ENCODE results near the gene POLDIP3. TPM values are rescaled to one million over a fixed set of nuclear protein-coding genes. Genes with fewer than 3 reads are reported as not detected.
"Not testable (repeated sequence)": the region's sequence is repeated elsewhere in the genome, so short reads cannot be mapped to it uniquely, and the experiment has no call there.

POLDIP3 gene
- total RNA-seq, 1 donor from 2014 or later: 28.9 TPM

DNA sequence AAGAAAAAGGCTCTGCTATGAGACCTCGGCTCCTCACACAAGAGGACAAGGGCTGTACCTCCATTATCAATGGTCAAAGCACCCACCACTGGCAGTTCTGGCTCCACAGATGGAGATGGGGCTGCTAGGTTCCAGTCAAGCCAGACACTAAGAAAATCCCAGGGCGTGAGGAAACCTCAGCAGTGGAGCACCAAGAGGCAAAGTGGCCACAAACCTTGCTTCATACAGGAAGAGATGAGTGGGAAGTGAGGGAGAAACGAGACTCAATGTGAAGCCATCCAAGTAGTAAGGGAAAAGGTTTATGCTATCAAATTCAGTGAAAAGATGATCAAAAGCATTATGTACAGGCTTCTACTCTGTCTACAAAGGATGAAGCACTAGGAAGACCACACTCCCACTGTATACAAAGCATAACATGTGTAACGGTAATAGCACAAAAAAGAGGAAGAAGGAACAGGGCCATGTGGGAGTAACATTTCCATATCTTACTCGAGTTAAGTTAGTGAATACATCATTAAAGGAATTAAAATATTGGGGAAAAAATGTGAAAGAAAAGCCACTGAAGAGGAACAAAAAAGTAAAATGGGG, 27.0 kb downstream of the POLDIP3 start:
- DNase-seq (ENCODE audit: low read depth, low spot score): no peak

DNA sequence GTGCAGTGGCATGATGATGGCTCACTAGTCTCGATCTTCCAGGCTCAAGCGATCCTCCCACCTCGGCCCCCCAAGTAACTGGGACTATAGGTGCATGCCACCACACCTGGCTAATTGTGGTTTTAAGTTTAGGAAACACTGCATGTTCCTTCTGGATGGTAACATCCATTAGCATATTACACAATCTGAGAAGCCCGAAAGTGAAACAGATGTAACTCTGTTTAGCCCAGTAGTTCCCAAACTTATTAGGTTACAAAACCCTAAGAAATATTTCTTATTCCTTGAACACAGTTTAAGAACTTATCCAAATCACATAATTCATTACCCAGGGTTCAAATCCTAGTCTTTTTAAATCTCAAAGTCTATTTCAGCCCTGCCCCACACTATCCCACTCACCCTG, 28.3 kb downstream of the POLDIP3 start:
- no peak for DNase-seq (ENCODE audit: low read depth, low spot score)

DNA sequence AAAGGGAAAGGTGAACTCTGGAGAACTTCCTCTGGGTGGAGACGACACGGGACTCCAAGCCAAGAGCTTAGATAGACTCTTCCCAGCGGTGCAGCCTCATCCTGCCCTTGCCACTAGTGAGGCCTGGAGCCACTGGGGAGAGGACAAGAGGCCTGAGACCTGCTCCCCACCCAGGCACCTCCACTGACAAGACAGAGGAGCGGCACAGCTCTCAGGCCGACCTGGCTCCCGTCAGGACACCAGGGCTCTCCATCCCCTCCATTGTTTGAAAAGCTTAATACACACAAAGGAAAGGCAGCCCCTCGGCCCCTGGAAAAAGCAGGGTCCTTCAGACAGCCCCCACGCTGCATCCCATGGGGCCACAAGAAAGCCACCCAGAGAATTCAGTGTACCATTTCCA, 29.6 kb downstream of the POLDIP3 start:
- DNase-seq (ENCODE audit: low read depth, low spot score): no peak

DNA sequence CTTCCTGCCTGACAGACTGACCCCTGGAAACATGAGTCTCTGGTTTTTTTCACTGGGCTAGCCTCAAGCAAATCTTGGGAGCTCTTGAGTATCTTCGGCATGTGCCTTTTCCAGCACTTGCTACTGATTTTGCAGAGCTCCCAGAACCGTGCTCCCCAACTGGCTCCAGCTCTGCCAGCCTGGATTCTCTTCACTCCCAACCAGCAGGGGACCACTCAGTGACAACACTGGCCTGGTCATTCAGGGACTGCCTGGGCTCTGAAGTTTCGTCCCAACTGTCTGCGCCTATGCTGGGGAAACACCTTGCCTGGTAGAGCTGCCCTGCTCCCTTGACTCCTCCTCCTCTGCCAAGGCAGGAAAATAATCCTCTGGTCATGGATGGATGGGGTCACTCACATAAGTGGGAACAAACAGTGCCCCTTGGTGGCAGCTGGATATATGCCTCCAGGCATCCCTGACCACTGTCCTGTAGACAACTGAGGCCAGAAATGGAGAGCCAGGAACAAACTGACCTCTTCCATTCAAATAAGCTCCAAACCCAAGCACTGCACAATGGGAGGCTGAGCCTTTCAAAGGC, 30.2 kb downstream of the POLDIP3 start:
- no peak for DNase-seq (ENCODE audit: low read depth, low spot score)

DNA sequence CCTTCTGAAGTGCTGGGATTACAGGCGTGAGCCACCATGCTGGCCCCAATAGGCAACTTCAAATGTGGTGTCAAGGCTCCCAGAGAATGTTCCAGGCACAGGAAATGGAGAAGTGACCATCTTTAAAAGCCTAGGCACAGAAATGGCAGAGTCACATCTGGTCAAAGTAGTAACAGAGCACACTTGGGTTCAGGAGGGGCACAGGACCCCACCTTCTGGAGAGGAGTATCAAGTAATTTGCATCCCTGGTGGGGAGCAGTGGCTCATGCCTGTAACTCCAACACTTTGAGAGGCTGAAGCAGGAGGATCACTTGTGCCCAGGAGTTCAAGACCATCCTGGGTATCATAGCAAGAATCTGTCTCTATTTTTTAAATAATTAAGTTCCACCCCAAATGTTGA, 31.7 kb downstream of the POLDIP3 start:
- no peak for DNase-seq (ENCODE audit: low read depth, low spot score)

DNA sequence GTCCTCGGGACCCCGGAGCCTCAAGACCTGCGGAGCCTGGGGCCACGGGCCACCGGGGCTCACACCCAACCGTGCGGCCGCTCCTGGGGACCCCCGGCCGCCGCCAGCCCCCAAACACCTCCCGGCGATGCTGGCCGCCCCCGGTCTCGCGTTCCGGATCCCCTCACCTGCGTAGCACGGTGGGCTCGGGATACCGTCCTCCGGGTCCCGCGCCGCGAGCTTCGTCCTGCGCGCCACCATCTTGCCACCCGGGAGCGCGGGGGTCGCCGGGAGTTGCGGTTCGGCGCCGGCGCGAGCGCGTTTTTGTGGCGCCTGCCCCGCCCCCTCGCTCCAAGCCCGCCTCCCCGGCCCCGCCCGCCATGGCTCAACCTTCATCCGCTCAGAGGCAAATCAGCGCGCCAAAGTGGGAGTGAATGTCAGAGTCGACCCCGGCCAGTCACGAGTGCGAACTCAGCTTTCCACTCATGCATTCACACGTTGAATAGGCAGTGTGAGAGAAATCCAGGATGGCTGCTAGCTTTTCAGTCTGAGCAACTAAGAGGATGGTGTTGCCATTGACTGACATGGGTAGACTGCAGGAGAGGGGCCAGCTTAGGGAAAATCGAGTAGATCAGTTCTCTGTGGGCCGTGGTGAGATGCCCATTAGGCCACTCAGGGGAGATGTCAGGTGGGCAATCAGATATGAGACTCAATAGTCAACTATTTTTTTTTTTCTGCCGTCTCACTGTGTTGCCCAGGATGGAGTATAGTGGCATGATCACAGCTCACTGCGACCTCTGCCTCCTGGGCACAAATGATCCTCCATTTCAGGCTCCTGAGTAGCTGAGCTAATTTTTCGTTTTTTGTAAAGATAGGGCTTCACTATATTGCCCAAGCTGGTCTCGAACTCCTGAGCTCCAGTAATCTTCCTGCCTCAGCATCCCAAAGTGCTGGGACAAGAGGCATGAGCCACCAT, 32.6 kb downstream of the POLDIP3 start:
- peak; percentile 13 for DNase-seq (ENCODE audit: low read depth, low spot score)

DNA sequence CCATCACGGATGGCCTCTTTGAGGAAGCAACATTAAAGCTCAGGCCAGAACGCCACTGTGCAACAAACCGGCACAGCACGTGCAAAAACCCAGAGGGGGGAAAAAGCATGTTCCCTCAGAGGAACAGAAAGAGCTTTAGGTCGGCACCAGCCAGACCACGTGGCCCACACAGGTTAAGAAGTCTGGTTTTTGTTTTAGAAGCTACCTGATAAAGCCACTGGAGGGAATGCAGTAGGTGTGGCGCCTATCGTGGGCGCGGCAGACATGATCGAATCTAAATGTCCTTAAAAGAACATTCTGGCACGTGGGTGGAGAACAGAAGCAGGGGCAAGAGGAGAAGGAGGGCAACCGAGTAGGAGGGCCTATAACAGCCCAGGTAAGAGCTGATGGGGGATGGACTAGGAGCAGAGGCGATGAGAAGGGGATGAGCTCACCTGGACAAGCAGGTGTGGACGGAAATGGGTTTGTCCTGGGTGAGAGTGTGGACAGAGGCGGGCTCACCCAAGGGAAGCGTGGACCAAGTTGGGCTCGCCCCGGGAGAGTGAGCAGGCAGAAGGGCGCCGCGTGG, 33.4 kb downstream of the POLDIP3 start:
- not testable (repeated sequence) for DNase-seq (ENCODE audit: low read depth, low spot score)

DNA sequence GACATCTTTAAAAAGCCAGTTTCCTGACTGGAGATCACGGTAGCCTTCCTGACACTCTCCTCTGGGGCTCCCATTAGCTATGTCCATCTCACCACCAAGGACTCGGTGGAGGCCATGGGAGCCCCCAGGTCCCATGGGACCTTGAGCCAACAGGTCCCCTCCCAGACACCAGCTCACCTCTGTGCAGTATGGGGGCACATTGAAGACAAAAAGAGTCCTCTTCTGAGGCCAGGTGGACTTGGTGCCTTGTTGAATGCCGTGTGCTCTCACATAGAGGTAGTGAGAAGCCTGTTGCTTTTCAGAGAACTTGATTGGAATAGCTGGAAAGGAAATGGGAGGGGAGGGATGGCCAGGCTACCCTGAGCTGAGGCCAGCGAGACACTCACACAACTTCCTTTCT, 34.6 kb downstream of the POLDIP3 start:
- DNase-seq (ENCODE audit: low read depth, low spot score): not testable (repeated sequence)

DNA sequence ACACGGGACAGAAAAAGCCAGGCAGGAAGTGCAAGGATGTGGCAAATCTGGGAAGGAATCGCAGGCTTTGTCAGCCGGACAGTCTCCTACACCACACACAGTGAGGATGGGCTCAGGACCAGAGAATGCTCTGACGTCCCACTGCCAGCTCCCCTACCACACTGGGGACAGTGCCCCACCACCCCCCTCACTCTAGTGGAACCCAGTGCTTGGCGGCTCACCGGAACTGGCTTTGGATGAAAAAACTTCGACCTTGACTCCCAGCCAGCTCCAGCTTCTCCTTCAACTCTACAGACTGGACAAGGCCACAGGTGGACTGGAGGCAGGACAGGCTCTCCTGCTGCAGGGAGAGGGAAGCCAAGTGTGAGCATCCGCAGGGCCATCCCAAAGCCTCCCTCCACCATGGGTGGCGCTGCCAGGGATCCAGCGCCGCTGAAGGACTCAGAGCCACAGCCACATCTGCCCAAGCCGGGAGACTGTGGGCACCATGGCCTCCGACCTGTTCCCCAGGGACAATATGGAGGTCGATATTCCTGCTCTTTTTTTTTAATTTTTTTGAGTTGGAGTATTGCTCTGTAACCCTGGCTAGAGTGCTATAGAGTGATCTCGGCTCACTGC, 37.0 kb downstream of the POLDIP3 start:
- no peak for DNase-seq (ENCODE audit: low read depth, low spot score)

DNA sequence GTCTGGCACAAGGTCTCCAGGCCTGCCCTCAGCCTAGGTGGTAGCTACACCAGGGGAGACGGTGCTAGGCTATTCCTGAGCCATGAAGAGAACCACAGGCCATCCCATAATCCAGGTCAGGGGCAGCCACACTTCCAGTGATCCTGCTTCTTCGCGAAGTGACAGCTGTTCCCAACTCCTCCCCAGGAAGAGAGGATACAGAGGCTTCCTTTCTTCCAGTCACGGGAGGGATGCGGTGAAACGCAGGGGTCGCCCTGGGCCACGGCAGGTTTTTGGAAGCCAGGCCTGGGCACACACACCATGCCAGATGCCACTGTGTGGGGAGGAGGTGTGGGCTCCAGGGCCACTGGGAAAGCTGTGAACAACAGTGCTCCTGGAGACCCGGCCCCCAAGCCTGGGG, 37.5 kb downstream of the POLDIP3 start:
- not testable (repeated sequence) for DNase-seq (ENCODE audit: low read depth, low spot score)

DNA sequence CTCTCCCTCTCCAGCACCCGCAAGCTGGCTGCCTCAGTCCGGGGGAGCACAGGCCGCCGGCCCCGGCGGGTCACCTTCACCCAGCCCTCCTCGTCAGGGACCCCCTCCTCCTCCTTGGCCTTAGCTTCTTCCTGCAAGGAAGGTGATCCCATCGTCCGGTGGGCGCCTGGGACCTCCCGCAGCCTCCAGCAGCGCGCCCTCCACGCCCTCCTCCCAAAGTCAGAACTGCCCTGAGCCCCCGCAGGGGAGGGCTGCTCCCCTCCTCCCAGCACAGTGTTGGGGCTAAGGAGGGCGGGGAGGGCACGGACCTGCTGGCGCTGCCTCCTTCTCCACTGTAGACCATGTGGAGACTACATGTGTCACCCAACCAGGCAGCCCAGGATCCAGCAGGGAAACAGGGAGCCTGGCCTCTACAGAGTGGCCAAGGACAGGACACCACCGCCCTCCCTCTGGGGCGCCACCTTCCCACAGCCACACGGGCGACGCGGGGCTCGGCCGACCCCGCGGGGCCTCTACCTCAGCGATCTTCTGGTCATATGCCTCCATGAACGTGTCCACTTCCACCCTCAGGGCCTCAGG, 38.6 kb downstream of the POLDIP3 start:
- DNase-seq (ENCODE audit: low read depth, low spot score): not testable (repeated sequence)

DNA sequence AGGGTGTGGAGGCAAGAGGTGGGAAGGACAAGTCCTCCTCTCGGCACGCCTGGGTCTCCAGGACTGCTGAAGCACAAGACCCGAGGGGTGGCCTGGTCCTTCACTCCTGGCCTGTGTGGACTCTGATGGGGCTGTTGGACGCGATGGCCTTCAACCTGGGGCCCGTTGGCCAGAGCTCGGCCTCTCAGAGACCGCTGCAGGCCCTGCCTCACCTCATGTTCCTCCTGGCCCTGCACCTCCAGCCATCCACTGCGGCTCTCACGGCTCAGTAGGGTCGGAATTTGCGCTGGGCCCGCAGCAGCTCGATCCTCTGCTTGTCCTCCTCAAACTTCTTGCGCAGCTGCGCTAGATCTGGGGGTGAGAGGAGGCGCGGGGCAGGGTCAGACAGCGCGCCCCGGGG, 40.2 kb downstream of the POLDIP3 start:
- not testable (repeated sequence) for DNase-seq (ENCODE audit: low read depth, low spot score)

DNA sequence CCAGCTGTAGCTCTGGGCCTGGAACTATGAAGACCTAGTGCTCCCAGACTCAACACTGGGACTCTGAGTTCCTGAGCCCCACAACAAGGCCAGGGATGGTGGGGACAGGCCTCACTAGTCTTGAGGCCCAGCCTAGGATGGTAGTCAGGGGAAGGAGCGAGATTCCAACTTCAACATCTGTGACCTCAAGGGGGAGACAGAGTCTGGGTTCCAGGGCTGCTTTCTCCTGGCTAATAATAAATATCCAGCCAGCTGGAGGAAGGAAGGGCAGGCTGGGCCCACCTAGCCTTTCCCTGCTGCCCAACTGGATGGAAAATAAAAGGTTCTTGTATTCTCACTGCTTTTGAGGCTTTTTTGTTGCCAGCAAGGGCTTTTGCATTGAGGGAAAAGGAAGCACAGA, 40.6 kb downstream of the POLDIP3 start:
- not testable (repeated sequence) for DNase-seq (ENCODE audit: low read depth, low spot score)

DNA sequence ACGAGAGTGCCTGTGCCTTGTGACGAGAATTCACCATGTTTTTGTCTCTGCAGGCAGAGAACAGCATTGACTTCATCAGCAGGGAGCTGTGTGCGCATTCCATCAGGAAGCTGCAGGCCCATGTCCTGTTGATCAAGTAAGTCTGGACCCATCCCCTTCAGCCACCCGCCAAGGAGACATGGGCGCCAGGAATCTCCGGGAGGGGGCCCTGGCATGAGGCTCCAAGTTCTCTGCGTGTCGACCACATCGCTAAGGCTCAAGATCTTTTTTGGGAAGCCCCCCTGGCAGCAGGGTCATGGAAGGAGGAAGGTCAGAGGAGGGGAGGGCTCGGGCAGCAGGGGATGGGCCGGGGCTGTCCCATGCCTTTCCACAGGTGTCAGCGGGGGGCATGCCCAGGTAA, 43.6 kb downstream of the POLDIP3 start:
- not testable (repeated sequence) for DNase-seq (ENCODE audit: low read depth, low spot score)

DNA sequence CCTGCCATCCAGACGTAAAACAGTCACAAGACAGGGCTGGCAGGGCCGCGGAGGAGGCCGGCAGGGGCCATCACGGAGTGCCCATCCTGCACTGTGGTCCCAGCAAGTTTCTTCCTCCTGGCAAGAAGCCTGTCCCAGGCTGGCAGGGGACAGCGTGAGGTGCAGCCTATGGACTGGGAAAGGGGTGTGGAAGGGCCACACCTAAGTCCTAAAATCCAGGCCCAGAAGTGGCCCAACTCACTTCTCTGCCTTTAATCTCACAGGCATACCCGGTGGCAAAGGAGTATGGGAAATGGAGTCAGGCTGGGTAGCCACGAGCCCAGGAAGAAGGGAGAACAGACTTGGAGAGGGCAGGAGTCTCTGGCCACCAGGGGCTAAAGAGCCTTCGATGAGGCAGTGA, 44.1 kb downstream of the POLDIP3 start:
- DNase-seq (ENCODE audit: low read depth, low spot score): not testable (repeated sequence)

DNA sequence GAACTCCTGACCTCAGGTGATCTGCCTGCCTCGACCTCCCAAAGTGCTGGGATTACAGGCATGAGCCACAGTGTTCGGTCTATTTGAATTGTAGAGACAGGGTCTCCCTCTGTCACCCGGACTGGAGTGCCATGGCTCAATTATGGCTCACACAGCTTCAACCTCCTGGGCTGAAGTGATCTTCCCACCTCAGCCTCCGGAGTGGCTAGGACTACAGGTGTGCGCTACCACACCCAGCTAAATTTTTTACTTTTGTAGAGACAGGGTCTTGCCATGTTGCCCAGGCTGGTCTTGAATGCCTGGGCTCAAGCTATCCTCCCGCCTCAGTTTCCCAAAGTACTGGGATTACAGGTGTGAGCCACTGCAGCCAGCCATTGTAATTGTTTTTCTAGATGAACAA, 46.7 kb downstream of the POLDIP3 start:
- not testable (repeated sequence) for DNase-seq (ENCODE audit: low read depth, low spot score)

DNA sequence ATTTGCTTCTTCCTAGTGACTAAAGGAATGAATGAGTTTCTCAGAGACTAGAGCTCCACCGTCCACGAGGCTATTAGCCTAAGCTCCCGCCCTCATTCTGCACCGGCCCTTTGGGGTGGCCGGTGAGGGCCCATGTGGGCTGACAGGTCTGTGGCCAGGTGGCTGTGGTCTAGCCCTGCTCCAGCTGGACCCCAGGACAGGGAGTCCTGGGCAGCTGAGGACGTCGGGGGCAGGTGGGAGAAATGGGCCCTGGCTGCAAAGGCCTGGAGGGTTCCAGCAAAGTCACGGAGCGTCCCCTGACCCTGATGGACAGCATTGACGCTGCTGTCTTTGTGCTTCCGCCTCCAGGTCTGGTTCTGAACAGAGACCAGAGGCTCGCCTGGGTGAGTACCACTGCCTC, 48.7 kb downstream of the POLDIP3 start:
- no peak for DNase-seq (ENCODE audit: low read depth, low spot score)

DNA sequence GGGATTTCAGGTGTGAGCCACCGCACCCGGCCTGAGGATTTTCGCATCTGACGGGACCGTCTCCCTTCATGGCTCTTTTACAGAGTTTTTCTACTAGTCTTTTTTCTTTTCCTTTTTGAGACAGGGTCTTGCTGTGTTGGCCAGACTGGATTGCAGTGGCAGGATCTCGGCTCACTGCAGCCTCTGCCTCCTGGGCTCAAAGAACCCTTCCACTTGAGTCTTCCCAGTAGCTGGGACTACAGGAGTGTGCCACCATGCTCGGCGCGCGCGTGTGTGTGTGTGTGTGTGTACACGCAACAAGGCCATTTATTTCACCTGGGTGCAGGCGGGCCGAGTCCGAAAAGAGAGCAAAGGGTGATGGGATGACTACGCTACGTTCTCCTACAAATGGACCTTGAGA, 50.0 kb downstream of the POLDIP3 start:
- DNase-seq (ENCODE audit: low read depth, low spot score): no peak

DNA sequence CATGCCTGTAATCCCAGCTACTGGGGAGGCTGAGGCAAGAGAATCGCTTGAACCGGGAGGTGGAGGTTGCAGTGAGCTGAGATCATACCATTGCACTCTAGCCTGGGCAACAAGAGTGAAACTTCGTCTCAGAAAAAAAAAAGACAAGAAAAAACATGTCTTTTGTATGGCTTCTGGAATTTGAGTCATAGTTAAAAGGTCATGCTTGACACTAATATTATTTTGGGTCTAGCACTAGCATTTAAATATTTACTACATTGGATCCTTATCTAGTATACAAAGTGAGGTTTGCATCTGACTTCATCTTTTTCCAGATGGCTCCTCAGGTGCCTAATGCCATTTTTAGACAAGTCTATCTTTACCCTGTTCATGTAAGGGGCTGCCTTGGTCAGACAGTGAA, 50.7 kb downstream of the POLDIP3 start:
- DNase-seq (ENCODE audit: low read depth, low spot score): not testable (repeated sequence)

DNA sequence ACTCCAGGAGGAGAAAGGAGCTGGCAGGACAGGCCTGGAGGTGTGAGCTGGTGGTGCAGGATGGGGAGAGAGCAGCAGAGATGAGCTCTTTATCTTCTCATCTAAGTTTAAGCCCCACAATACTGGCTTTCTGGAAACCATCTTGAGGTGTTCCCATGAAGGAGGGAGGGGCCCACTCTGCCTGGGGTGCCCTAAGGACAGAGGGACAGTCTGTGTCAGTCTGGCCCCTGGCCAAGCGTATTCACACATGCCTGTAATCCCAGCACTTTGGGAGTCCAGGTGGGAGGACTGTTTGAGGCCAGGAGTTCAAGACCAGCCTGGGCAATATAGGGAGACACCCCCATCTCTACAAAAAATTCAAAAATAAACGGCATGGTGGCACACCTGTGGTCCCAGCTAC, 52.0 kb downstream of the POLDIP3 start:
- DNase-seq (ENCODE audit: low read depth, low spot score): no peak

DNA sequence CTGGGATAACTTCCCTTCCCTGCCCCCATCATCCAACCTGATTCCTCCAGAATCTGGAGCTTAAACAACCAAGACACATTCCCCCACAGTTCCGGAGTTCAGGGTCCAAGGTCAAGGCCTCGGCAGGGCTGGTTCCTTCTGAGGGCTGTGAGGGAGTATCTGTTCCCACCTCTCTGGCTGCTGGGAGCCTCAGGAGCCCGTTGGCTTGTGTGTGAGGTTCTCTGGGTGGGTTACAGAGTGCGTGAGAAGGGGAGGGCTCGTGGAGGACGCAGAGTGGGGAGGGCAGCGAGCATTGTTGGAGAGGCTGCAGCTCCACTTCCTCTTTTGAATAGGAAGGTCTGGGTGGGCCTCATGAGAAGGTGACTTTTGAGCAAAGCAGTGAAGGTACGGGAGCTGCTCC, 52.4 kb downstream of the POLDIP3 start:
- no peak for DNase-seq (ENCODE audit: low read depth, low spot score)

All from pulmonary artery endothelial cell (primary cell).